ENCODE measurements around the gene ST14. TPM values are rescaled to one million over a fixed set of nuclear protein-coding genes. Genes with fewer than 3 reads are reported as not detected.

The ST14 gene
- total RNA-seq, 1 donor from 2014 or later = 0.12 TPM

GRCh38 chr11:130211144-130211543, 51.6 kb downstream of the ST14 start:
- no peaks in the 10 kb centered on the region for H3K36me3 Mint-ChIP-seq (ENCODE audit: unreplicated experiment)
- TF ChIP-seq CTCF (IDR thresholded peaks at IDR 0.05; ENCODE audit: partially characterized antibody, unreplicated experiment) = no peak
- peaks cover 5% of the 10 kb centered on the region for H3K9me3 Mint-ChIP-seq (ENCODE audit: unreplicated experiment)
- H3K4me1 Mint-ChIP-seq (ENCODE audit: low read depth, unreplicated experiment) = peaks cover 18% of the 10 kb centered on the region
- H3K27ac Mint-ChIP-seq (ENCODE audit: unreplicated experiment) = peak overlapping the region; percentile 53
- DNase-seq = no peak
- peak overlapping the region; percentile 16 for H3K4me3 Mint-ChIP-seq (ENCODE audit: unreplicated experiment)
- H3K27me3 Mint-ChIP-seq (ENCODE audit: unreplicated experiment) = peaks cover 5% of the 10 kb centered on the region

- H3K36me3 Mint-ChIP-seq (ENCODE audit: unreplicated experiment) = no peaks in the 10 kb centered on the region
- H3K27ac Mint-ChIP-seq (ENCODE audit: unreplicated experiment) = peak overlapping the region; percentile 53
- TF ChIP-seq CTCF (IDR thresholded peaks at IDR 0.05; ENCODE audit: partially characterized antibody, unreplicated experiment) = no peak
- H3K9me3 Mint-ChIP-seq (ENCODE audit: unreplicated experiment) = peaks cover 8% of the 10 kb centered on the region
- H3K27me3 Mint-ChIP-seq (ENCODE audit: unreplicated experiment) = peaks cover 8% of the 10 kb centered on the region
- H3K4me1 Mint-ChIP-seq (ENCODE audit: low read depth, unreplicated experiment) = peaks cover 22% of the 10 kb centered on the region
- DNase-seq = no peak
- peak overlapping the region; percentile 16 for H3K4me3 Mint-ChIP-seq (ENCODE audit: unreplicated experiment)
These were observed 52.3 kb downstream of the ST14 start for GRCh38 chr11:130211781-130212401.

GRCh38 chr11:130212431-130212961, 52.9 kb downstream of the ST14 start:
- no peak overlapping the region for H3K27ac Mint-ChIP-seq (ENCODE audit: unreplicated experiment)
- H3K4me3 Mint-ChIP-seq (ENCODE audit: unreplicated experiment) = no peak overlapping the region
- DNase-seq = no peak
- no peaks in the 10 kb centered on the region for H3K36me3 Mint-ChIP-seq (ENCODE audit: unreplicated experiment)
- peaks cover 8% of the 10 kb centered on the region for H3K27me3 Mint-ChIP-seq (ENCODE audit: unreplicated experiment)
- peaks cover 7% of the 10 kb centered on the region for H3K9me3 Mint-ChIP-seq (ENCODE audit: unreplicated experiment)
- TF ChIP-seq CTCF (IDR thresholded peaks at IDR 0.05; ENCODE audit: partially characterized antibody, unreplicated experiment) = no peak
- H3K4me1 Mint-ChIP-seq (ENCODE audit: low read depth, unreplicated experiment) = peaks cover 23% of the 10 kb centered on the region

GRCh38 chr11:130213143-130213978, 53.8 kb downstream of the ST14 start:
- H3K36me3 Mint-ChIP-seq (ENCODE audit: unreplicated experiment) = no peaks in the 10 kb centered on the region
- DNase-seq = peak; percentile 81
- no peak overlapping the region for H3K4me3 Mint-ChIP-seq (ENCODE audit: unreplicated experiment)
- peaks cover 8% of the 10 kb centered on the region for H3K27me3 Mint-ChIP-seq (ENCODE audit: unreplicated experiment)
- peaks cover 5% of the 10 kb centered on the region for H3K9me3 Mint-ChIP-seq (ENCODE audit: unreplicated experiment)
- peak overlapping the region; percentile 18 for H3K27ac Mint-ChIP-seq (ENCODE audit: unreplicated experiment)
- peak; percentile 99 for TF ChIP-seq CTCF (IDR thresholded peaks at IDR 0.05; ENCODE audit: partially characterized antibody, unreplicated experiment)
- peaks cover 26% of the 10 kb centered on the region for H3K4me1 Mint-ChIP-seq (ENCODE audit: low read depth, unreplicated experiment)

- H3K9me3 Mint-ChIP-seq (ENCODE audit: unreplicated experiment) = peaks cover 5% of the 10 kb centered on the region
- no peak for TF ChIP-seq CTCF (IDR thresholded peaks at IDR 0.05; ENCODE audit: partially characterized antibody, unreplicated experiment)
- peaks cover 8% of the 10 kb centered on the region for H3K27me3 Mint-ChIP-seq (ENCODE audit: unreplicated experiment)
- peaks cover 26% of the 10 kb centered on the region for H3K4me1 Mint-ChIP-seq (ENCODE audit: low read depth, unreplicated experiment)
- peak overlapping the region; percentile 18 for H3K27ac Mint-ChIP-seq (ENCODE audit: unreplicated experiment)
- DNase-seq = no peak
- H3K36me3 Mint-ChIP-seq (ENCODE audit: unreplicated experiment) = no peaks in the 10 kb centered on the region
- H3K4me3 Mint-ChIP-seq (ENCODE audit: unreplicated experiment) = no peak overlapping the region
These were observed 54.3 kb downstream of the ST14 start for GRCh38 chr11:130213979-130214281.

All from glutamatergic neuron (in vitro differentiated cells).